ENCODE data around the gene VPS26B. TPM values are rescaled to one million over a fixed set of nuclear protein-coding genes. Genes with fewer than 3 reads are reported as not detected.
"Not testable (repeated sequence)": the region's sequence is repeated elsewhere in the genome, so short reads cannot be mapped to it uniquely, and the experiment has no call there.

VPS26B gene
- polyA plus RNA-seq, 5 donors = 49.2 to 60.7 (median 54.7) TPM

GRCh38 chr11:134277183-134278001, 52.9 kb downstream of the VPS26B start:
- DNase-seq = no peak

GRCh38 chr11:134278356-134278755, 53.9 kb downstream of the VPS26B start:
- no peak for DNase-seq

GRCh38 chr11:134281635-134282034, 57.2 kb downstream of the VPS26B start:
- DNase-seq = not testable (repeated sequence)

GRCh38 chr11:134282121-134283045, 57.9 kb downstream of the VPS26B start:
- no peak for DNase-seq

- DNase-seq = no peak
Measured at GRCh38 chr11:134283461-134284230, 59.2 kb downstream of the VPS26B start.

- not testable (repeated sequence) for DNase-seq
Measured at GRCh38 chr11:134284349-134284748, 59.9 kb downstream of the VPS26B start.

GRCh38 chr11:134287561-134287960, 63.1 kb downstream of the VPS26B start:
- DNase-seq = no peak

- no peak for DNase-seq
Measured at GRCh38 chr11:134288486-134288885, 64.0 kb downstream of the VPS26B start.

- DNase-seq = no peak
Measured at GRCh38 chr11:134289167-134289566, 64.7 kb downstream of the VPS26B start.

GRCh38 chr11:134289789-134290188, 65.3 kb downstream of the VPS26B start:
- no peak for DNase-seq

- no peak for DNase-seq
Measured at GRCh38 chr11:134290646-134291045, 66.2 kb downstream of the VPS26B start.

- DNase-seq = no peak
Measured at GRCh38 chr11:134291196-134291595, 66.7 kb downstream of the VPS26B start.

GRCh38 chr11:134292661-134293060, 68.2 kb downstream of the VPS26B start:
- DNase-seq = no peak

- DNase-seq = no peak
Measured at GRCh38 chr11:134293119-134294113, 68.9 kb downstream of the VPS26B start.

GRCh38 chr11:134294664-134295063, 70.2 kb downstream of the VPS26B start:
- DNase-seq = no peak

Other genes starting within 250 kb of the VPS26B start
- gene JAM3, start 155.6 kb upstream of the VPS26B start, polyA plus RNA-seq (ENCODE audit: insufficient read depth in 1 of 5, insufficient read length in 5 of 5, low replicate concordance in 1 of 5) = 10 to 100 TPM; 65.9 to 74.2 (median 71.9) TPM
- gene NCAPD3, start 704 bp upstream of the VPS26B start, polyA plus RNA-seq (ENCODE audit: insufficient read depth in 1 of 5, insufficient read length in 5 of 5, low replicate concordance in 1 of 5) = 10 to 100 TPM; 25.6 to 37.5 (median 33.5) TPM
- gene THYN1, start 28.7 kb downstream of the VPS26B start, polyA plus RNA-seq (ENCODE audit: insufficient read depth in 1 of 5, insufficient read length in 5 of 5, low replicate concordance in 1 of 5) = 10 to 100 TPM; 64.5 to 77.8 (median 76.5) TPM
- 10 to 100 TPM; 31.4 to 38.7 (median 35.9) TPM for gene ACAD8, start 28.9 kb downstream of the VPS26B start, polyA plus RNA-seq (ENCODE audit: insufficient read depth in 1 of 5, insufficient read length in 5 of 5, low replicate concordance in 1 of 5)
- gene GLB1L3, start 51.7 kb downstream of the VPS26B start, polyA plus RNA-seq (ENCODE audit: insufficient read depth in 1 of 5, insufficient read length in 5 of 5, low replicate concordance in 1 of 5) = under 1 TPM; 0.06 to 0.30 (median 0.08) TPM
- 1 to 10 TPM; 4.7 to 6.0 (median 4.8) TPM for gene GLB1L2, start 107.3 kb downstream of the VPS26B start, polyA plus RNA-seq (ENCODE audit: insufficient read depth in 1 of 5, insufficient read length in 5 of 5, low replicate concordance in 1 of 5)
- gene B3GAT1, start 187.6 kb downstream of the VPS26B start, polyA plus RNA-seq (ENCODE audit: insufficient read depth in 1 of 5, insufficient read length in 5 of 5, low replicate concordance in 1 of 5) = under 1 TPM; 0.35 to 0.56 (median 0.42) TPM

Measured in right lung (tissue), 5 donors.